ENCODE data around the gene MVB12B. TPM values are rescaled to one million over a fixed set of nuclear protein-coding genes. Genes with fewer than 3 reads are reported as not detected.
"Not testable (repeated sequence)": the region's sequence is repeated elsewhere in the genome, so short reads cannot be mapped to it uniquely, and the experiment has no call there.

MVB12B gene
- total RNA-seq = 10 to 100 TPM; 18.6 to 19.7 TPM
- polyA plus RNA-seq (2013, experiment 1 of 2) = 27.4 TPM
- 24.8 TPM for polyA plus RNA-seq (2013, experiment 2 of 2)
- long read RNA-seq, experiment 1, full-length matches to known transcripts = 1 of 6 reads
- long read RNA-seq, experiment 1, partial matches to known transcripts = 0 of 6 reads
- long read RNA-seq, experiment 1, other reads (novel, unspliced or antisense) = 5 of 6 reads
- long read RNA-seq, experiment 2, full-length matches to known transcripts = 13 of 28 reads
- long read RNA-seq, experiment 2, partial matches to known transcripts = 11 of 28 reads
- long read RNA-seq, experiment 2, other reads (novel, unspliced or antisense) = 4 of 28 reads
- long read RNA-seq, experiment 3, full-length matches to known transcripts = 7 of 18 reads
- long read RNA-seq, experiment 3, partial matches to known transcripts = 6 of 18 reads
- long read RNA-seq, experiment 3, other reads (novel, unspliced or antisense) = 5 of 18 reads
- long read RNA-seq, experiment 4, partial matches to known transcripts = 0 of 1 reads
- long read RNA-seq, experiment 4, other reads (novel, unspliced or antisense) = 1 of 1 reads

- 5 to 29% methylated on average over 8 to 94 of the region's 94 CpGs for WGBS, 2 experiments (ENCODE audit: insufficient coverage in 1 of 2, insufficient read length in 1 of 2)
- Mint-ChIP-seq H3K9me3 (peaks cover 7% of the 10 kb centered on the region), H3K4me3 (peak within 1 kb of the TSS; percentile 66), H3K27ac (peak within 1 kb of the TSS; percentile 89), H3K36me3 (ENCODE audit: low read depth) (no peaks in the 10 kb centered on the region), H3K4me1 (peaks cover 20% of the 10 kb centered on the region), H3K27me3 (ENCODE audit: insufficient read depth) (no peaks in the 10 kb centered on the region)
- Histone ChIP-seq H3K36me3 (ENCODE audit: control insufficient read depth, insufficient read depth, low read length) (no peaks in the 10 kb centered on the region), H3K4me1 (ENCODE audit: control insufficient read depth, insufficient read depth, low read length) (peaks cover 4% of the 10 kb centered on the region), H3K9me3 (ENCODE audit: control insufficient read depth, low read length) (peaks cover 10% of the 10 kb centered on the region), H3K9ac (ENCODE audit: extremely low read depth, low read length, poor library complexity, severe bottlenecking) (peak within 1 kb of the TSS; percentile 38), H3K27ac (ENCODE audit: low read depth, low read length) (peak within 1 kb of the TSS; percentile 71), H3K4me3 (ENCODE audit: low read length) (peak within 1 kb of the TSS; percentile 73), H3K27me3 (ENCODE audit: control insufficient read depth, insufficient read depth, low read length, poor library complexity, severe bottlenecking) (no peaks in the 10 kb centered on the region)
- TF ChIP-seq CTCF (conservative IDR thresholded peaks at IDR 0.05) = no peak
- peak; percentile 73 for DNase-seq
Observed at GRCh38 chr9:126326228-126327005, at the start of gene MVB12B. Gene MVB12B (plus strand): TSS chr9:126326829. CDS start chr9:126326930, 101 bp downstream.

- no peak for DNase-seq
- H3K27me3 ChIP-seq (ENCODE audit: control insufficient read depth, insufficient read depth, low read length, poor library complexity, severe bottlenecking) = no peaks in the 10 kb centered on the region
- H3K27ac Mint-ChIP-seq = no peak overlapping the region
- H3K36me3 Mint-ChIP-seq (ENCODE audit: low read depth) = no peaks in the 10 kb centered on the region
- no peak overlapping the region for H3K27ac ChIP-seq (ENCODE audit: low read depth, low read length)
- WGBS, 2 experiments (ENCODE audit: insufficient coverage in 1 of 2, insufficient read length in 1 of 2) = 90 to 92% methylated on average over 8 to 9 of the region's 9 CpGs
- peaks cover 2% of the 10 kb centered on the region for H3K27me3 Mint-ChIP-seq (ENCODE audit: insufficient read depth)
- H3K9ac ChIP-seq (ENCODE audit: extremely low read depth, low read length, poor library complexity, severe bottlenecking) = no peak overlapping the region
- no peaks in the 10 kb centered on the region for H3K4me1 Mint-ChIP-seq
- no peaks in the 10 kb centered on the region for H3K4me1 ChIP-seq (ENCODE audit: control insufficient read depth, insufficient read depth, low read length)
- H3K4me3 Mint-ChIP-seq = no peak overlapping the region
- H3K9me3 ChIP-seq (ENCODE audit: control insufficient read depth, low read length) = peaks cover 10% of the 10 kb centered on the region
- H3K4me3 ChIP-seq (ENCODE audit: low read length) = no peak overlapping the region
- H3K9me3 Mint-ChIP-seq = no peaks in the 10 kb centered on the region
- TF ChIP-seq CTCF (conservative IDR thresholded peaks at IDR 0.05) = no peak
- H3K36me3 ChIP-seq (ENCODE audit: control insufficient read depth, insufficient read depth, low read length) = no peaks in the 10 kb centered on the region
Observed at GRCh38 chr9:126283799-126284465, 42.7 kb upstream of the MVB12B start.

- not testable (repeated sequence) for H3K27me3 ChIP-seq (ENCODE audit: control insufficient read depth, insufficient read depth, low read length, poor library complexity, severe bottlenecking); H3K9me3 Mint-ChIP-seq; H3K27me3 Mint-ChIP-seq (ENCODE audit: insufficient read depth); H3K4me3 Mint-ChIP-seq; H3K27ac ChIP-seq (ENCODE audit: low read depth, low read length); DNase-seq; H3K27ac Mint-ChIP-seq; H3K4me1 Mint-ChIP-seq; H3K9ac ChIP-seq (ENCODE audit: extremely low read depth, low read length, poor library complexity, severe bottlenecking); H3K4me3 ChIP-seq (ENCODE audit: low read length); H3K36me3 ChIP-seq (ENCODE audit: control insufficient read depth, insufficient read depth, low read length); H3K4me1 ChIP-seq (ENCODE audit: control insufficient read depth, insufficient read depth, low read length); H3K9me3 ChIP-seq (ENCODE audit: control insufficient read depth, low read length); H3K36me3 Mint-ChIP-seq (ENCODE audit: low read depth)
- 80 to 91% methylated on average over 1 to 2 of the region's 2 CpGs for WGBS, 2 experiments (ENCODE audit: insufficient coverage in 1 of 2, insufficient read length in 1 of 2)
Observed at GRCh38 chr9:126285652-126286051, 41.0 kb upstream of the MVB12B start.

All from endodermal cell (in vitro differentiated cells).